Loucy (cell line): Measurements from ENCODE around the gene PPP3CB.

Experiments used
- H2AFZ ChIP-seq: fragments of 200-600 bp; sonication (generic); 2 replicates; pipeline ENCODE4 v1.6.0; 2016; ENCODE audit warnings: antibody characterized with exemption, mild to moderate bottlenecking, low read length, moderate library complexity
- H3F3A ChIP-seq: fragments of 200-600 bp; 2 replicates; pipeline ENCODE4 v1.6.0; 2016; ENCODE audit warnings: antibody characterized with exemption, low read depth, mild to moderate bottlenecking
- H3K27me3 ChIP-seq: fragments of 200-600 bp; sonication (generic); 2 replicates; pipeline ENCODE4 v1.6.1; 2014; ENCODE audit warnings: low read length, mild to moderate bottlenecking; ENCODE audit not compliant: insufficient read depth, poor library complexity, severe bottlenecking
- H3K36me3 ChIP-seq: fragments of 200-600 bp; sonication (generic); 2 replicates; pipeline ENCODE4 v1.6.1; 2016; ENCODE audit warnings: low read length; ENCODE audit not compliant: insufficient read depth
- H3K4me1 ChIP-seq: fragments of 200-600 bp; sonication (generic); 2 replicates; pipeline ENCODE4 v1.5.1; 2014; ENCODE audit warnings: low read length, mild to moderate bottlenecking; ENCODE audit not compliant: insufficient read depth, poor library complexity, severe bottlenecking
- H3K4me2 ChIP-seq: fragments of 200-600 bp; sonication (generic); 2 replicates; pipeline ENCODE4 v1.6.0; 2014; ENCODE audit warnings: antibody characterized with exemption, low read length, low read depth, mild to moderate bottlenecking; ENCODE audit not compliant: poor library complexity, severe bottlenecking
- H3K4me3 ChIP-seq: fragments of 200-600 bp; sonication (generic); 2 replicates; pipeline ENCODE4 v1.5.1; 2014; ENCODE audit warnings: low read length, mild to moderate bottlenecking, mixed read lengths; ENCODE audit not compliant: poor library complexity, severe bottlenecking
- H3K79me2 ChIP-seq: fragments of 200-600 bp; sonication (generic); 2 replicates; pipeline ENCODE4 v1.6.1; 2014; ENCODE audit warnings: low read length; ENCODE audit not compliant: insufficient read depth
- H3K9ac ChIP-seq: fragments of 200-600 bp; sonication (generic); 2 replicates; pipeline ENCODE4 v1.6.0; 2014; ENCODE audit warnings: mild to moderate bottlenecking, low read depth, low read length, moderate library complexity; ENCODE audit not compliant: poor library complexity, severe bottlenecking
- H3K9me2 ChIP-seq: fragments of 200-600 bp; sonication (generic); replicated peaks from 2 replicates; pipeline ENCODE4 v1.6.1; 2016; ENCODE audit warnings: low read depth, low read length, mixed read lengths
- H3K9me3 ChIP-seq: fragments of 200-600 bp; sonication (generic); 2 replicates; pipeline ENCODE4 v1.6.1; 2014; ENCODE audit warnings: mild to moderate bottlenecking, antibody characterized with exemption, low read length, low read depth; ENCODE audit not compliant: insufficient read depth
- H4K20me1 ChIP-seq: fragments of 200-600 bp; sonication (generic); 2 replicates; pipeline ENCODE4 v1.6.0; 2014; ENCODE audit warnings: antibody characterized with exemption, low read length, mild to moderate bottlenecking; ENCODE audit not compliant: insufficient read depth, poor library complexity, severe bottlenecking
- EZH2phosphoT487 ChIP-seq: fragments of 200-600 bp; IDR thresholded peaks from 2 replicates; pipeline ENCODE4 v1.6.1; 2018; ENCODE audit warnings: antibody characterized with exemption, mild to moderate bottlenecking, moderate library complexity, borderline replicate concordance
- TF ChIP-seq, protein P1 (sequence below): fragments of 200-600 bp; sonication (generic); conservative IDR thresholded peaks from 2 replicates; pipeline ENCODE4 v1.5.1; 2014; ENCODE audit warnings: mild to moderate bottlenecking, antibody characterized with exemption, low read length

The PPP3CB gene

GRCh38 chr10:73416571-73416970 is 79.3 kb downstream of the PPP3CB start:
- Histone ChIP-seq H3K9me3 (no peaks in the 10 kb centered on the region), H3K4me3 (no peak overlapping the region), H3K27me3 (no peaks in the 10 kb centered on the region), H2AFZ (no peak overlapping the region), H3K9ac (no peak overlapping the region), H3K4me2 (no peak overlapping the region), H3K79me2 (peaks cover 14% of the 10 kb centered on the region), H3K4me1 (peaks cover 16% of the 10 kb centered on the region), H4K20me1 (no peaks in the 10 kb centered on the region), H3K36me3 (no peaks in the 10 kb centered on the region), H3K9me2 (no peaks in the 10 kb centered on the region), H3F3A (no peaks in the 10 kb centered on the region; the same call in 1 of the 2 replicates)
- TF ChIP-seq, protein P1, sequence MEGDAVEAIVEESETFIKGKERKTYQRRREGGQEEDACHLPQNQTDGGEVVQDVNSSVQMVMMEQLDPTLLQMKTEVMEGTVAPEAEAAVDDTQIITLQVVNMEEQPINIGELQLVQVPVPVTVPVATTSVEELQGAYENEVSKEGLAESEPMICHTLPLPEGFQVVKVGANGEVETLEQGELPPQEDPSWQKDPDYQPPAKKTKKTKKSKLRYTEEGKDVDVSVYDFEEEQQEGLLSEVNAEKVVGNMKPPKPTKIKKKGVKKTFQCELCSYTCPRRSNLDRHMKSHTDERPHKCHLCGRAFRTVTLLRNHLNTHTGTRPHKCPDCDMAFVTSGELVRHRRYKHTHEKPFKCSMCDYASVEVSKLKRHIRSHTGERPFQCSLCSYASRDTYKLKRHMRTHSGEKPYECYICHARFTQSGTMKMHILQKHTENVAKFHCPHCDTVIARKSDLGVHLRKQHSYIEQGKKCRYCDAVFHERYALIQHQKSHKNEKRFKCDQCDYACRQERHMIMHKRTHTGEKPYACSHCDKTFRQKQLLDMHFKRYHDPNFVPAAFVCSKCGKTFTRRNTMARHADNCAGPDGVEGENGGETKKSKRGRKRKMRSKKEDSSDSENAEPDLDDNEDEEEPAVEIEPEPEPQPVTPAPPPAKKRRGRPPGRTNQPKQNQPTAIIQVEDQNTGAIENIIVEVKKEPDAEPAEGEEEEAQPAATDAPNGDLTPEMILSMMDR: no peak
- no peak for TF ChIP-seq EZH2phosphoT487

DNA sequence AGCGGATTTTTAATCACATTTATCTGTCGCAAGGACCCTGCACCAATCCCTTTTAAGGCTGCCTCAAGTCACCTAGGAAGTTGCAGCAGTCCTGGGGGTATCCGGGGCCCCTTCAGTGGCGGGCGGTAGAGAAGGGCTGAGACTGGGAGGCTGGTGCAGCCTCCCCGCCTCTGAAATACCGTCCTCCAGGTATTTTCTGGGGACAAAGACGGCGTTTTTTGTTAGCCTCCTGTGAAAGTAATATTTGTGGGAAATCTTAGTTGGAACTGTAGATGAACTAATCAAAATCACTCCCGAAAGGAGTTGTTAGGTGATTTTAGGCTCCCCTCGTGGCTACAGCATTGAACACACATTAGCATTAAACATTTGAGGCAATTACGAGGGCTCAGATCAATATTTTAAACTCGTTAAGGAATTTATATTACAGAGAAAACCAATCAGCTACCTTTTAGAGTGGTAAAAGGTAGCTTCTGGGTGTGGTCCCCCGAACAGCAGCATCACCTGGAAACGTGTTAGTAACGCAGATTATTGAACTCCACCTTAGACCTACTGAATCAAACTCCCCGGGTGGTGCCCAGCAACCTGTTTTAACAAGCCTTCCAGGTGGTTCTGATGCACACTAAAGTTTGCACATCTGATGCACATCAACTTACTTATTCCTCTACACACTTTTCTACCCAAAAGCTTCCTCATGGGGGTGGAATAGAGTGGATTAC is 81.4 kb downstream of the PPP3CB start:
- peaks cover 36% of the 10 kb centered on the region for H3K79me2 ChIP-seq
- TF ChIP-seq, protein P1: peak; percentile 26; the same call in 1 of the 2 replicates
- no peak for TF ChIP-seq EZH2phosphoT487

DNA sequence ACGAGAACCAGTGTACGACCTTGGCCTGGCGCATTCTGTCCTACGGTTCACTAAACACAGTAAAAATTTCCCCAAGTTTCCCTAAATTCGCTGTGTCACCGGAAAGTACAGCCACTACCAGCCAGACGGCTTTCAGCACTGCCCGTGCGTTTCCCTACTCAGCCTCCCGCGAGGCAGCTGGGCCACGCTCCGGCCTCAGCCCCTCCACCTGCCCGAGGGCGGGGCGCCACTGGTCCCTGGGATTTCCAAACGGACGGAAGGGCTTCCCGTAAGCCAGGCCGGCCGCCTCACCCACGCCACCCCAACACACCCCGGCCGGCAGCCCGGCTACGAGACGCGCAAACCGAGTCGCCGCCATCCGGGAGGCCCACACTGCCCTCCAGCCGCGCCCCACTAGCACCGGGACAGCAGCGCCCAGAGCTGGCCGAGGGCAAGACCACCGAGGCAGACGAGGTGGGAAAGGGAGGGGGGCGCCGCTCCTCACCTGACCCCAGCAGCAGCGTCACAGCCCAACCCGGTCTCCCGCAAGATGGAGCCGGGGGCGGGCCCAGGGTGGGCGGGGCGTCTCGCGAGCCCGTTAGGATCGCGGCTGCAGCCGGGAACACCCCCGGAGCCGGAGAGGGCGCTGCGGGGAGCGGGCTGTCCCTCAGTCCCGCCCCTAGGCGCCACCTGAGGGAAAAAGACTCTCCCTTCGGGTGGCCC is 82.1 kb downstream of the PPP3CB start, which contains the start of gene ANXA7:
ANXA7 (minus strand) TSS at position 531 of the 702 bp plus-strand sequence. CDS start 13,202 bp downstream, outside the sequence.
- Histone ChIP-seq H3K4me3 (peak within 1 kb of the TSS; percentile 93), H3K9ac (peak within 1 kb of the TSS; percentile 90), H3K36me3 (no peaks in the 10 kb centered on the region), H3K9me2 (no peaks in the 10 kb centered on the region), H3K4me2 (peak within 1 kb of the TSS; percentile 98), H3K27me3 (no peaks in the 10 kb centered on the region), H3K79me2 (peaks cover 43% of the 10 kb centered on the region), H4K20me1 (peaks cover 7% of the 10 kb centered on the region), H3K4me1 (peaks cover 34% of the 10 kb centered on the region), H3K9me3 (no peaks in the 10 kb centered on the region), H3F3A (no peaks in the 10 kb centered on the region; the same call in 1 of the 2 replicates), H2AFZ (peak within 1 kb of the TSS; percentile 92)
- TF ChIP-seq EZH2phosphoT487: no peak
- TF ChIP-seq, protein P1: no peak

More for the DNA sequence above, 81.4 kb downstream of the PPP3CB start:
- Histone ChIP-seq H3K4me3 (peak overlapping the region; percentile 93), H3K36me3 (no peaks in the 10 kb centered on the region), H3K9me3 (no peaks in the 10 kb centered on the region), H3K4me1 (peaks cover 28% of the 10 kb centered on the region), H4K20me1 (no peaks in the 10 kb centered on the region), H3K9ac (peak overlapping the region; percentile 90), H2AFZ (peak overlapping the region; percentile 92), H3K4me2 (peak overlapping the region; percentile 85), H3K9me2 (no peaks in the 10 kb centered on the region), H3F3A (no peaks in the 10 kb centered on the region; the same call in 1 of the 2 replicates), H3K27me3 (no peaks in the 10 kb centered on the region)
